Neural progenitor cell (in vitro differentiated cells): ENCODE measurements around the gene TUSC2.

Experiments
- CTCF ChIP-seq: fragments of 200-600 bp; sonication (generic); IDR thresholded peaks from 2 replicates; pipeline ENCODE4 v1.5.1; 2017; ENCODE audit warnings: antibody characterized with exemption, mild to moderate bottlenecking
- EZH2 ChIP-seq: fragments of 200-600 bp; sonication (generic); IDR thresholded peaks from 2 replicates; pipeline ENCODE4 v1.6.1; 2017; ENCODE audit warnings: antibody characterized with exemption, mild to moderate bottlenecking, moderate library complexity
- EZH2phosphoT487 ChIP-seq: fragments of 200-600 bp; sonication (generic); IDR thresholded peaks from 2 replicates; pipeline ENCODE4 v1.6.1; 2017; ENCODE audit warnings: antibody characterized with exemption

GRCh38 chr3:50299929-50300680 lies 27.9 kb downstream of the TUSC2 start:
- no peak for TF ChIP-seq EZH2
- no peak for TF ChIP-seq EZH2phosphoT487
- TF ChIP-seq CTCF = no peak
